GM18526 (cell line): ENCODE results near the gene MSL3.
A peak's percentile ranks its signal among the peaks of the same experiment; 100 is the strongest.

Source experiments
- POLR2A ChIP-seq: IDR thresholded peaks from 3 replicates; pipeline ENCODE4 v1.6.1; 2011; ENCODE audit not compliant: insufficient read length; ENCODE audit errors: extremely low read depth

Gene MSL3, protein sequence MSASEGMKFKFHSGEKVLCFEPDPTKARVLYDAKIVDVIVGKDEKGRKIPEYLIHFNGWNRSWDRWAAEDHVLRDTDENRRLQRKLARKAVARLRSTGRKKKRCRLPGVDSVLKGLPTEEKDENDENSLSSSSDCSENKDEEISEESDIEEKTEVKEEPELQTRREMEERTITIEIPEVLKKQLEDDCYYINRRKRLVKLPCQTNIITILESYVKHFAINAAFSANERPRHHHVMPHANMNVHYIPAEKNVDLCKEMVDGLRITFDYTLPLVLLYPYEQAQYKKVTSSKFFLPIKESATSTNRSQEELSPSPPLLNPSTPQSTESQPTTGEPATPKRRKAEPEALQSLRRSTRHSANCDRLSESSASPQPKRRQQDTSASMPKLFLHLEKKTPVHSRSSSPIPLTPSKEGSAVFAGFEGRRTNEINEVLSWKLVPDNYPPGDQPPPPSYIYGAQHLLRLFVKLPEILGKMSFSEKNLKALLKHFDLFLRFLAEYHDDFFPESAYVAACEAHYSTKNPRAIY

DNA sequence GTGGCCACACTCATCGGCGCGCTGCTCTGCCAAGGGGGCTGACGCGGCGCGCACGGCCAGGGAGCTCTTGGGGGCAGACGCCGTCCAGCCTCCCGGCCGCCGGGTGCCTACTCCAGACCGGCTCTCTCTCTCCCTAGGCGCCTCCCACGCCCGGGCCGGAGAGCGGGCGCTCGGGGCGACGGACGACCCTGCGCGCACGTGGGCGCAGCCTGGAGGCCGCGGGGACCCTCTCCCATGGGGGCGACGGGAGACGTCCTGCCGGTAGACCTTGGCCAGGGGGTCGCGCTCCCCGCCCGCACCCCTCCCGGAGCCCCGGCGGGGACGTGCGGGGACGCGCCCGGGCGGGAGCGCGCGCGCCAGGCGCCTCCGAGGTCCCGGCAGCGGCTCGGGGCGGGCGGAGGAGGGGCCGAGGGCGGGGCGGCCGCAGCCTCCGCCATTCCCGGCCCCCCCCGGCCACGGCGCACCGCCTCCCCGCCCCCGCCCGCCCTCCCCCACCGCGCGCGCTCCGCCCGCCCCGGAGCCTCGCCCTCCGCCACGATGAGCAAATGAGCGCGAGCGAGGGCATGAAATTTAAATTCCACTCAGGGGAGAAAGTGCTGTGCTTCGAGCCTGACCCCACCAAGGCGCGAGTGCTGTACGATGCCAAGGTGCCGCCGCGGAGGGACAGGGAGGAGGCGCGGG, at the start of gene MSL3:
TSS of gene MSL3 (plus strand) at position 519 of the 681 bp plus-strand sequence. CDS start at position 546, 27 bp downstream.
- peak; percentile 41 for TF ChIP-seq POLR2A

DNA sequence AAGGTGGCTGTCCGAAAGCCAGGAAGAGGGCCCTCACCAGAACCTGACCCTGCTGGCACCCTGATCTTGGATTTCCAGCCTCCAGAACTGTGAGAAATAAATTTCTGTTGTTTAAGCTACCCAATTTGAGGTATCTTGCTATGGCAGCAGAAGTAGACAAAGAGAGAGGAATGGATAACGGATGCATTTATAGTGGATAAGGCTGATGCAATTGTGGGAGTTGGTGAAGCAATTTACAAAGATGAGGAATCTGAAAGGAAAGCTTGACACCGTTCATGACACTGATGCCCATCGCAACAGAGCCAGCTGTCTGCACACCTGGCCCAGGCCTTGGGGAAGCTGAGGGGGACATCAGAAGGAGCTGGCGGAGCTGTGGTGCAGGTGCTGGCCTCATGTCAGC, 35.7 kb upstream of the MSL3 start:
- no peak for TF ChIP-seq POLR2A

DNA sequence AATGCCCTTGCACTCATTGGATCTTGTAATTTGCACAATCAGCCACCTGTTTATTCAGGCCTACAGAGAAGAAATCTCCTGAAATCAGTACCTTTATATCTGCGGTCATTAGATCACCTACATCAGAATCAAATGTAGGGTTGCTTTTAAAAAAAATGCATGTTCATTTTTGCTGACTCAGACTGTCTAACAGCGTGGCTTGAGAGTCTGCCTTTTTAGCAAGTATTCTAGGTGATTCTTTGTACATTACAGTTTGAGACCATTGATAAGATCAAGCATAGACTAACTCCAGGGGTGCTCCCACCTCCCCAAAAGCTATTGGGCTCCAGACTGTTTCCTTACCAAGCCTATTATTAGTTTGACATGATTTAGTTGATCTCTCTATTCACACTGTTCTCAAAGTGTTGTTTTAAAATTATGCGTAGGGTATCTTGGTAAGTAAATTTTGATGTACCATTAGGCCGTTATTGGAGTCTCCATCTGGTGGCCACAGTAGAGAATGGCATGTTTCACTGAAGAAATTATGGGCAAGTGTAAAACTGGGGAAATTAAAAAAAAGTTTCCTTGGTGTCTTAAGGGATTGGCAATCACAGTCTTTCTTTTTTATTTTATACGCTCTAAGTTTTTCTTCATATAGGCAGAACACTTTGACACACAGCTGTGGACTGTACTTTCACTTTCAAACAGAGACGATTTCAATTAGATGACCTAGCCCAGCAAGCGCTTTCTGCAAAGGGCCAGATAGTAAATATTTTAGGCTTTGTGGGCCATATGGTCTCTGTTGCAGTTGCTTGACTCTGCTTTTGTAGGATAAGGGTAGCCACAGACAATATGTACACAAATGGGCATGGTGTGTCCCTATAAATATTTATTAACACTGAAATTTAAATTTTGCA, 33.7 kb upstream of the MSL3 start:
- TF ChIP-seq POLR2A: no peak

DNA sequence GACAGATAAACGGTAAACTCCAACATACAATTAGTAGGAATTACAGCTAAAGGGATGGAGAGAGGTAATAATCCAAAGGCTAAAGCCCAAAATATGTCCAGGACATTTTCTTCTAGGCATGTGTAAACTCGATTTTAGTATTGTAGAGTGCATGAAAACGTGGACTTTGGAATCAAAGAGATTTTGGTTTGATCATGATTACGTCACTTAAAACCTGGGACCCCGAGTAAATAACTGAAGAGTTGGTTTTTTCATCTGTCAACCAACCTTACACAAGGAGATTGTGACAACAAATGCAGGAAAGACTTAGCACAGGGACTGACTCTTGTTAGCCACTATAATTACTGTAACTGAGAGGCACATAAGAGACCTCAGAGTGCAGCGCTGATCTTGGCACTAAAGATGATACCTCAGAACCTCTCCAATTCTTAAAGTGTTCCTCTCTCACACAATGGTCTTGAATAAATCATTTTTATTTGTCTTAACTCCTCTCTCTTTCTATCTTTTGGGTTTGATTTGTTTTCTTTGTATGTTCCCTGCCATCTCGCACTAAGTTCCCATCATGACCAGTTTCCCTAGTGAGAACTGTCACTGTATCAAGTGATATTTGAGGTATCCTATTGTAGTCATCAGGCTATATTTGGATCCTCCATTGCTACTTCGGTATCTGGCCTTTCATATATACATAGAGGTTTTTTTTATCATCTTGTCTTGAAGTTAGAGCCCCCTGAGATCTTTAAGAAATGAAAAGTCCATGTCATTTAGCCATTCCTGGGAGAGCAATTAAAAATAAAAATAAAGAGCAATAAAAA, 32.2 kb upstream of the MSL3 start:
- no peak for TF ChIP-seq POLR2A

DNA sequence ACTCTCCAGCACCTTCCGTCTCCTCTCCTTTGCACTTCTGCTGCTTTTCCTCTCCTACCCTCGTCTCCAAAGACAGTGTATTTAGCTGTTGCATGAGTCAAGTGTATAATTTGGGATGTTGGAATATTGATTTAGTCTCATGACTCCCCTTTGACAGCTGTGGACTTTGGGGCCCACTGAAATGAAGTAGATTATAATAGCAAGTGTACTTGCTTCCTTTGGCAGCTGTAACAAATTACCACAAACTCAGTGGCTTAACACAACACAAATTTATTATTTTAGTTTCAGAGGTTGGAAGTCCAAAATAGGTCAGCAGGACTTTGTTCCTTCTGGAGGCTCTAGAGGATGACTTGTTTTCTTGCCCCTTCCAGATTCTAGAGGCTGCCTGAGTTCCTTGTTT, 29.5 kb upstream of the MSL3 start:
- TF ChIP-seq POLR2A: no peak

DNA sequence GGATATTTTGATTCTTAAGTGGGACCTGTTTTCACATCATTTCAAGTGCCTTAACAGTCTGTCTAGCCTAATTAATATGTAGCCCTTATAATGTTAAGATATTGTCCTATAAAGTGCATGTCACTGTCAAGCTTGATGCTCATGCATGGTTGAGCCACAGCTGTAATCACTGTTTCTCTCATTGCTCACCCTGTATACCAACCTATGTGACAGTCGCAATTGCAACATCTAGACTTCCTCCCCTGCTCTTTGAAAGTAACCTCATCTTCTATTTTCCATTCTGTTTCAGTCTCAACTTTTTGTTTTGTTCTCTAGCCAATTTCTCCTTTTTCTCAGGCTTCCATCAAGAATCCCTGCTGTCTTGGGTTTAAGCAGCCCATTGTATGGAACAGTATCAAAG, 24.4 kb upstream of the MSL3 start:
- no peak for TF ChIP-seq POLR2A

DNA sequence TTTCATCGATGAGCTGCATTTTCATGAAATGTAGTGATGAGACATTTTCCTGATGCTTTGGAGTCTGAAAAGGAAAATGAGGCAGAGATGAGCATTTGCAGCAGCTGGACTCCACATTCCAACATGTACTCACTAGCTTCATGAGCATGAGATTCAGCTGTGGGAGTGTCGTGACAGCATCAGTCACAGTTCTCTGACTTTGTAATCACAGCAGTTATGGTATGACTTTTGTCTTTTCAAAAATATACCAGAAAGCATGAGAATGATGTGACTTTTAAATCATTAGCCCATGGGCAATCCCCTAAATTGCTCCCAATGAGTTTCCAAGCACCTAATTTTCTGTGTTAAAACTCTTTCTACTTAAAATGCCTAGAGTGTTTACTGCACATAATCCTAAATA, 18.3 kb upstream of the MSL3 start:
- peak; percentile 26 for TF ChIP-seq POLR2A

DNA sequence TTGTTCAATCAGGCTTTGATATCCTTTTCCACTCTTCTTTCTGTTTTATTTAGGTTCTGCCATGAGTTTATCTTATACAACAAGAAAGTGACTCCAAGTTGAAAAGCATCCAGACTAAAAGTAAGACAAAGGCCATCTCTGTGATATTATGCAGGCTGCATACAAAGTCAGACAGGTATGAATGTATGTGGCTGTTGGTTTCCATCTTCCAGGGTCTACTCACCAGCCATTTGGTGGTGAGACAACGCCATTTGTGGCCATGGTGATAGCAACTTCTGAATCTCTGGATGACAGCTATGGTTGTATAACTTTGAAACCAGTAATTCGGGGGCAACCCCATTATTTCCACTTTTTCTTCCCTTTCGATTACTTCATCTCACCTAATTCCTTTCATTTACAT, 17.2 kb upstream of the MSL3 start:
- TF ChIP-seq POLR2A: no peak

DNA sequence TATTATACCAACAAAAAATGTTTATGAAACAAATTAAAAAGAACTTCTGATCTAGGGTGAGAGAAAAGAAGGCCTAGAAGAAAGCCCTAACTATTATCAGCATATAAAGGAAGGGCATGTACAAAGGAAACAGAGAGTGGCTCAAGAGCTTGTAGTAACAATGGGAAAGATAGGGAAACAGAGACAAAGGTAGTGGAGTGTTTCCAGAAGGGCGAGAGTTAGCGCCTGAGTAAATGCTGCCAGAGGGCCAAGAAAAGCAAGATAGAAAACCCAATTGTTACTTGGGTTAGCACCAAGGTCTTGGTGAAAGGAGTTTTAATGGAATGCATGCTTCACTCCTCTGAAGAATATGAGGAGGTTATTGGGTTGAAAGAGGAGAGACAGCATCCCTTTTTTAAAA, 16.5 kb upstream of the MSL3 start:
- no peak for TF ChIP-seq POLR2A

DNA sequence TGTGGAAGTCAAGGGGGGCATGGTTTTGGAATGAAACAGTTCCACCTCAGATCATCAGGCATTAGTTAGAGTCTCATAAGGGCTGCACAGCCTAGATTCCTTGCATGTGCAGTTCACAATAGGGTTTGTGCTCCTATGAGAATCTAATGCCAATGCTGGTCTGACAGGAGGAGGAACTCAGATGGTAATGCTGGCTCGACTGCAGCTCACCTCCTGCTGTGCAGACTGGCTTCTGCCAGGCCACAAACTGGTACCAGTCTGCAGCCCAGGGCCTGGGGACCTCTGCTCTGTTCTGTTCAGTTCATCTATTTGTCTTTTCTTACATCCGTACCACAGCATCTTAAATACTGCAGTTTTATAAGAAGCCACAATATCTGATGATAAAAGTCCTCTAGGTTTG, 12.2 kb upstream of the MSL3 start:
- no peak for TF ChIP-seq POLR2A

DNA sequence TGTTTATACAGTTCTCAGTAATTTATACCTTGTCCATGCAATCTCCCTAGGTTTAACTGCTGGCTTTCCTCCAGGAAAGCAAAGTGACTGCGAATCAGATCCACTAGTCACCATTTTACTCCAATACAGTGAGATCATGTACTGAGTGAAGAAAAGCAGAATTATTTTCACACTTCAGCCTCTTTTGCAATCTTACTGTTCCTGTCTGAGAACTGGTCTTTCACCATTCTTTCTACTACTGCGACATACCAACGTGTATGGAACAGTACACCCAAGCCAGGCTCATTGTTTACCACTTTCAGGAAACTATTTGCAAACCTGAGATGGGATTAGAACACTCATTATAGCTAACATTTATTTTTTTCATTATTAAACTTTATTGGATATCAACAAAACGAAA, 8.0 kb upstream of the MSL3 start:
- TF ChIP-seq POLR2A: no peak

DNA sequence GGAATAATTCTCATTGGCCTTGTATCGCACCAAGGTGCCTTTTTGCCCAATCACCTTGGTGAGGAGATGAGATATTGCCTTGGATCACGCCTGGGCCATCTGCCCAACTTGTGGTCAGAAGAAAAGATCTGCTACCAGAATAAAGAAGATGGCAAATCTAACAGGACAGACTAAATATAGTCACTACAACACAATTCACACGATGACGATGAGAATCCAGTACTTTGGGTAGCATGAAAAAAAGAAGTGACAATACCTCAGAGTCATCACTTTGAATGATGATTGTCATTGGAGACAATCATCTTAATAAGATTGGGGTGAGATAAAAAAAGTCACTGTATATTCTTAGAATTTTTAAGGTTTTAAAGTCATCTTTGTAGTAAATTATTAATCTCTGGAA, 7.3 kb upstream of the MSL3 start:
- no peak for TF ChIP-seq POLR2A

DNA sequence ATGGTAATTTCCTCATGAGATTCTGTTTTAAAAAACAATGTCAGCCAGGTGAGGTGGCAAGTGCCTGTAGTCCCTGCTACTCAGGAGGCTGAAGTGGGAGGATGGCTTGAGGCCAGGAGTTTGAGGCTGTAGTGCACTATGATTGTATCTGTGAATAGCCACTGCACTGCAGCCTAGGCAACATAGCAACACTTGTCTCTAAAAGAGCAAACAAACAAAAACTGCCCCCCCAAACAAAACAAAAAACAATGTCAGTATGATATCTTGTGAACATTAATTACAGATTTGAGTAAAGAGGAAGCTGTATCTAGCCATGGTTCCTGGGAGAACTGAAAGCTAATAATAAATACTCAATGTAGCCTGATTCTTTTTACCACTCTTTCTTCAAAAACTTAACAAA, 6.8 kb upstream of the MSL3 start:
- TF ChIP-seq POLR2A: no peak

DNA sequence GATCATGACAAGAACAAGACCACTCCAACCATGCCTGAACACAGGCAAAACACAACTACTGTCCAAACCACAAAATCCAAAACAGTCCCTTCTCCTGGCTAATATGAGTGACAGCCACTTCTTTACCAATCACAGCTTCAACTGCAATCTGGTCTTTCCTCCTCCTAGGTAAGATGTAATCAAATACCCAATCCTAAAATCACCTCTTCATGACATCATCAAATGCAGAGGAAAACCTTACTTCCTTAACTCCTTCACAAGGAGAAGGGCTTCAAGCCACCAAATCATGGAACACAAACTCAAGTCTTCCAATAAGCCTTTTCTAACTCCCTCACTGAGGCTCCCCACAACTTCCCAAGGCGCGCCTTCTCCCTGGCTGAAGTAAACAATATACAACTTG, 4.4 kb upstream of the MSL3 start:
- no peak for TF ChIP-seq POLR2A
